ENCODE results near the gene LSM14A.

The LSM14A gene

GRCh38 chr19:34259367-34260095, 87.2 kb downstream of the LSM14A start:
- Histone ChIP-seq H3K36me3 (ENCODE audit: insufficient read depth, low read length) (no peaks in the 10 kb centered on the region), H3K9ac (ENCODE audit: low read depth, low read length) (no peak overlapping the region), H3K9me3 (ENCODE audit: insufficient read depth, low read depth, low read length) (no peaks in the 10 kb centered on the region), H3K4me3 (ENCODE audit: low read length) (no peak overlapping the region), H3K27ac (ENCODE audit: low read depth, low read length) (no peak overlapping the region), H3K27me3 (ENCODE audit: insufficient read depth, low read length) (no peaks in the 10 kb centered on the region), H3K4me1 (ENCODE audit: insufficient read depth, low read length) (peaks cover 22% of the 10 kb centered on the region)
- 91% methylated on average over 3 of the region's 3 CpGs for WGBS

- Histone ChIP-seq H3K4me3 (ENCODE audit: low read length) (no peak overlapping the region), H3K27me3 (ENCODE audit: insufficient read depth, low read length) (no peaks in the 10 kb centered on the region), H3K9me3 (ENCODE audit: insufficient read depth, low read depth, low read length) (no peaks in the 10 kb centered on the region), H3K36me3 (ENCODE audit: insufficient read depth, low read length) (no peaks in the 10 kb centered on the region), H3K9ac (ENCODE audit: low read depth, low read length) (no peak overlapping the region), H3K4me1 (ENCODE audit: insufficient read depth, low read length) (peaks cover 28% of the 10 kb centered on the region), H3K27ac (ENCODE audit: low read depth, low read length) (no peak overlapping the region)
- 40% methylated on average over 6 of the region's 6 CpGs for WGBS
Measured at GRCh38 chr19:34260771-34261173, 88.5 kb downstream of the LSM14A start.

GRCh38 chr19:34261334-34262109, 89.2 kb downstream of the LSM14A start:
- no peaks in the 10 kb centered on the region for H3K27me3 ChIP-seq (ENCODE audit: insufficient read depth, low read length)
- WGBS: 93% methylated on average over 6 of the region's 6 CpGs
- no peak overlapping the region for H3K4me3 ChIP-seq (ENCODE audit: low read length)
- H3K9me3 ChIP-seq (ENCODE audit: insufficient read depth, low read depth, low read length): no peaks in the 10 kb centered on the region
- H3K9ac ChIP-seq (ENCODE audit: low read depth, low read length): no peak overlapping the region
- no peak overlapping the region for H3K27ac ChIP-seq (ENCODE audit: low read depth, low read length)
- H3K4me1 ChIP-seq (ENCODE audit: insufficient read depth, low read length): peaks cover 29% of the 10 kb centered on the region
- no peaks in the 10 kb centered on the region for H3K36me3 ChIP-seq (ENCODE audit: insufficient read depth, low read length)

GRCh38 chr19:34263745-34264237, 91.5 kb downstream of the LSM14A start:
- Histone ChIP-seq H3K27ac (ENCODE audit: low read depth, low read length) (no peak overlapping the region), H3K36me3 (ENCODE audit: insufficient read depth, low read length) (no peaks in the 10 kb centered on the region), H3K27me3 (ENCODE audit: insufficient read depth, low read length) (no peaks in the 10 kb centered on the region), H3K9ac (ENCODE audit: low read depth, low read length) (no peak overlapping the region), H3K4me1 (ENCODE audit: insufficient read depth, low read length) (peaks cover 30% of the 10 kb centered on the region), H3K9me3 (ENCODE audit: insufficient read depth, low read depth, low read length) (no peaks in the 10 kb centered on the region), H3K4me3 (ENCODE audit: low read length) (no peak overlapping the region)
- 93% methylated on average over 6 of the region's 8 CpGs for WGBS

GRCh38 chr19:34265221-34265650, 92.9 kb downstream of the LSM14A start:
- Histone ChIP-seq H3K4me1 (ENCODE audit: insufficient read depth, low read length) (peaks cover 44% of the 10 kb centered on the region), H3K9ac (ENCODE audit: low read depth, low read length) (no peak overlapping the region), H3K4me3 (ENCODE audit: low read length) (no peak overlapping the region), H3K27ac (ENCODE audit: low read depth, low read length) (no peak overlapping the region; the same call in 1 of the 2 replicates), H3K9me3 (ENCODE audit: insufficient read depth, low read depth, low read length) (no peaks in the 10 kb centered on the region), H3K36me3 (ENCODE audit: insufficient read depth, low read length) (no peaks in the 10 kb centered on the region), H3K27me3 (ENCODE audit: insufficient read depth, low read length) (no peaks in the 10 kb centered on the region)
- 73% methylated on average over 6 of the region's 6 CpGs for WGBS

- H3K27ac ChIP-seq (ENCODE audit: low read depth, low read length): no peak overlapping the region
- no peak overlapping the region for H3K9ac ChIP-seq (ENCODE audit: low read depth, low read length)
- H3K36me3 ChIP-seq (ENCODE audit: insufficient read depth, low read length): no peaks in the 10 kb centered on the region
- WGBS: 84% methylated on average over 7 of the region's 8 CpGs
- H3K4me1 ChIP-seq (ENCODE audit: insufficient read depth, low read length): peaks cover 32% of the 10 kb centered on the region
- H3K9me3 ChIP-seq (ENCODE audit: insufficient read depth, low read depth, low read length): no peaks in the 10 kb centered on the region
- no peak overlapping the region for H3K4me3 ChIP-seq (ENCODE audit: low read length)
- H3K27me3 ChIP-seq (ENCODE audit: insufficient read depth, low read length): no peaks in the 10 kb centered on the region
Measured at GRCh38 chr19:34269081-34269480, 96.8 kb downstream of the LSM14A start.

GRCh38 chr19:34269489-34269888, 97.2 kb downstream of the LSM14A start:
- peaks cover 32% of the 10 kb centered on the region for H3K4me1 ChIP-seq (ENCODE audit: insufficient read depth, low read length)
- H3K27ac ChIP-seq (ENCODE audit: low read depth, low read length): peak overlapping the region; percentile 25
- peak overlapping the region; percentile 0; the same call in 1 of the 2 replicates for H3K9ac ChIP-seq (ENCODE audit: low read depth, low read length)
- no peaks in the 10 kb centered on the region for H3K9me3 ChIP-seq (ENCODE audit: insufficient read depth, low read depth, low read length)
- H3K27me3 ChIP-seq (ENCODE audit: insufficient read depth, low read length): no peaks in the 10 kb centered on the region
- no peak overlapping the region for H3K4me3 ChIP-seq (ENCODE audit: low read length)
- no peaks in the 10 kb centered on the region for H3K36me3 ChIP-seq (ENCODE audit: insufficient read depth, low read length)
- WGBS: 89% methylated on average over 1 of the region's 2 CpGs

- peak overlapping the region; percentile 0; the same call in 1 of the 2 replicates for H3K9ac ChIP-seq (ENCODE audit: low read depth, low read length)
- peaks cover 27% of the 10 kb centered on the region for H3K4me1 ChIP-seq (ENCODE audit: insufficient read depth, low read length)
- H3K27me3 ChIP-seq (ENCODE audit: insufficient read depth, low read length): no peaks in the 10 kb centered on the region
- WGBS: 69% methylated on average over 5 of the region's 5 CpGs
- no peak overlapping the region for H3K4me3 ChIP-seq (ENCODE audit: low read length)
- no peaks in the 10 kb centered on the region for H3K9me3 ChIP-seq (ENCODE audit: insufficient read depth, low read depth, low read length)
- no peaks in the 10 kb centered on the region for H3K36me3 ChIP-seq (ENCODE audit: insufficient read depth, low read length)
- peak overlapping the region; percentile 25 for H3K27ac ChIP-seq (ENCODE audit: low read depth, low read length)
Measured at GRCh38 chr19:34269968-34270621, 97.8 kb downstream of the LSM14A start.

- Histone ChIP-seq H3K36me3 (ENCODE audit: insufficient read depth, low read length) (no peaks in the 10 kb centered on the region), H3K4me1 (ENCODE audit: insufficient read depth, low read length) (peaks cover 19% of the 10 kb centered on the region; the same call in 1 of the 2 replicates), H3K27me3 (ENCODE audit: insufficient read depth, low read length) (no peaks in the 10 kb centered on the region), H3K4me3 (ENCODE audit: low read length) (no peak overlapping the region), H3K27ac (ENCODE audit: low read depth, low read length) (no peak overlapping the region), H3K9me3 (ENCODE audit: insufficient read depth, low read depth, low read length) (no peaks in the 10 kb centered on the region), H3K9ac (ENCODE audit: low read depth, low read length) (no peak overlapping the region)
- WGBS: 94% methylated on average over 3 of the region's 4 CpGs
Measured at GRCh38 chr19:34273121-34273520, 100.8 kb downstream of the LSM14A start.

- 90% methylated on average over 7 of the region's 7 CpGs for WGBS
- H3K9ac ChIP-seq (ENCODE audit: low read depth, low read length): no peak overlapping the region
- H3K36me3 ChIP-seq (ENCODE audit: insufficient read depth, low read length): 0 out of 2 replicates have a peak, but pooled peaks cover 2% of the 10 kb centered on the region
- H3K9me3 ChIP-seq (ENCODE audit: insufficient read depth, low read depth, low read length): no peaks in the 10 kb centered on the region
- H3K4me1 ChIP-seq (ENCODE audit: insufficient read depth, low read length): peaks cover 12% of the 10 kb centered on the region; the same call in 1 of the 2 replicates
- H3K27me3 ChIP-seq (ENCODE audit: insufficient read depth, low read length): no peaks in the 10 kb centered on the region
- no peak overlapping the region for H3K27ac ChIP-seq (ENCODE audit: low read depth, low read length)
- no peak overlapping the region for H3K4me3 ChIP-seq (ENCODE audit: low read length)
Measured at GRCh38 chr19:34274284-34274826, 102.1 kb downstream of the LSM14A start.

Measured in HUES64 (cell line).